Measurements from ENCODE around the gene DGCR2.

- TF ChIP-seq, protein P1, sequence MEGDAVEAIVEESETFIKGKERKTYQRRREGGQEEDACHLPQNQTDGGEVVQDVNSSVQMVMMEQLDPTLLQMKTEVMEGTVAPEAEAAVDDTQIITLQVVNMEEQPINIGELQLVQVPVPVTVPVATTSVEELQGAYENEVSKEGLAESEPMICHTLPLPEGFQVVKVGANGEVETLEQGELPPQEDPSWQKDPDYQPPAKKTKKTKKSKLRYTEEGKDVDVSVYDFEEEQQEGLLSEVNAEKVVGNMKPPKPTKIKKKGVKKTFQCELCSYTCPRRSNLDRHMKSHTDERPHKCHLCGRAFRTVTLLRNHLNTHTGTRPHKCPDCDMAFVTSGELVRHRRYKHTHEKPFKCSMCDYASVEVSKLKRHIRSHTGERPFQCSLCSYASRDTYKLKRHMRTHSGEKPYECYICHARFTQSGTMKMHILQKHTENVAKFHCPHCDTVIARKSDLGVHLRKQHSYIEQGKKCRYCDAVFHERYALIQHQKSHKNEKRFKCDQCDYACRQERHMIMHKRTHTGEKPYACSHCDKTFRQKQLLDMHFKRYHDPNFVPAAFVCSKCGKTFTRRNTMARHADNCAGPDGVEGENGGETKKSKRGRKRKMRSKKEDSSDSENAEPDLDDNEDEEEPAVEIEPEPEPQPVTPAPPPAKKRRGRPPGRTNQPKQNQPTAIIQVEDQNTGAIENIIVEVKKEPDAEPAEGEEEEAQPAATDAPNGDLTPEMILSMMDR (IDR thresholded peaks at IDR 0.05; ENCODE audit: control extremely low read depth in 1 of 3, insufficient read depth in 1 of 3, low read depth in 1 of 3, low read length in 3 of 3), result no peak
- TF ChIP-seq EP300 (IDR thresholded peaks at IDR 0.05; ENCODE audit: borderline replicate concordance in 1 of 2, low read depth in 2 of 2, low read length in 2 of 2), result no peak
- TF ChIP-seq KDM1A (IDR thresholded peaks at IDR 0.05; ENCODE audit: borderline replicate concordance, low read length), result no peak
- no peak for TF ChIP-seq EZH2 (IDR thresholded peaks at IDR 0.05; ENCODE audit: low read depth, low read length, severe bottlenecking)
- TF ChIP-seq CBX5 (IDR thresholded peaks at IDR 0.05; ENCODE audit: low read depth, low read length), result no peak
- TF ChIP-seq TCF12 (IDR thresholded peaks at IDR 0.05; ENCODE audit: low read depth, low read length), result no peak
- no peak for TF ChIP-seq SIN3A (conservative IDR thresholded peaks at IDR 0.05 in 1 of 2, IDR thresholded peaks at IDR 0.05 in 1 of 2; ENCODE audit: low read depth in 1 of 2, low read length in 2 of 2)
Measured at GRCh38 chr22:19098157-19098556, 24.1 kb downstream of the DGCR2 start.

Measured in H1 (cell line).